Measurements from ENCODE around the gene SETX. TPM values are rescaled to one million over a fixed set of nuclear protein-coding genes. Genes with fewer than 3 reads are reported as not detected.

SETX gene
- total RNA-seq, 3 donors from 2014 or later: 56.2 to 83.6 (median 80.3) TPM

GRCh38 chr9:132268725-132269352 is 85.9 kb downstream of the SETX start:
- intact Hi-C loops (cut with DNase I; ENCODE audit: low total_unique reads): no loop called here
- DNase-seq (ENCODE audit: low spot score in 2 of 2): peak in 1 of 2 donors; percentile 38
- no peaks in the 10 kb centered on the region for H3K27me3 ChIP-seq
- H3K9me3 ChIP-seq: no peaks in the 10 kb centered on the region
- H3K4me3 ChIP-seq: no peak overlapping the region
- peaks cover 8% of the 10 kb centered on the region for H3K36me3 ChIP-seq
- no peaks in the 10 kb centered on the region for H3K4me1 ChIP-seq
- TF ChIP-seq POLR2AphosphoS5 (IDR thresholded peaks at IDR 0.05): no peak
- TF ChIP-seq CTCF (IDR thresholded peaks at IDR 0.05): peak; percentile 74 to 77 (median 74)
- TF ChIP-seq POLR2A (IDR thresholded peaks at IDR 0.05): no peak
- no peak overlapping the region for H3K27ac ChIP-seq

- Histone ChIP-seq H3K9me3 (no peaks in the 10 kb centered on the region), H3K4me3 (no peak overlapping the region), H3K27ac (no peak overlapping the region), H3K36me3 (peaks cover 10% of the 10 kb centered on the region), H3K4me1 (no peaks in the 10 kb centered on the region), H3K27me3 (no peaks in the 10 kb centered on the region)
- no peak for DNase-seq (ENCODE audit: low spot score in 2 of 2)
- intact Hi-C loops (cut with DNase I; ENCODE audit: low total_unique reads): no loop called here
- TF ChIP-seq CTCF (IDR thresholded peaks at IDR 0.05) (no peak), POLR2A (IDR thresholded peaks at IDR 0.05) (no peak), POLR2AphosphoS5 (IDR thresholded peaks at IDR 0.05) (no peak)
Measured at GRCh38 chr9:132267660-132268059, 87.1 kb downstream of the SETX start.

GRCh38 chr9:132266017-132266416 is 88.8 kb downstream of the SETX start:
- Histone ChIP-seq H3K4me1 (no peaks in the 10 kb centered on the region), H3K27ac (no peak overlapping the region), H3K4me3 (no peak overlapping the region), H3K9me3 (no peaks in the 10 kb centered on the region), H3K36me3 (peaks cover 10% of the 10 kb centered on the region), H3K27me3 (no peaks in the 10 kb centered on the region)
- no peak for DNase-seq (ENCODE audit: low spot score in 2 of 2)
- intact Hi-C loops (cut with DNase I; ENCODE audit: low total_unique reads): no loop called here
- TF ChIP-seq CTCF (IDR thresholded peaks at IDR 0.05): no peak
- TF ChIP-seq POLR2AphosphoS5 (IDR thresholded peaks at IDR 0.05): no peak
- no peak for TF ChIP-seq POLR2A (IDR thresholded peaks at IDR 0.05)

GRCh38 chr9:132260846-132261245 is 93.9 kb downstream of the SETX start:
- no peaks in the 10 kb centered on the region for H3K9me3 ChIP-seq
- intact Hi-C loops (cut with DNase I; ENCODE audit: low total_unique reads): no loop called here
- DNase-seq (ENCODE audit: low spot score in 2 of 2): no peak
- no peaks in the 10 kb centered on the region for H3K27me3 ChIP-seq
- H3K27ac ChIP-seq: no peak overlapping the region
- TF ChIP-seq POLR2AphosphoS5 (IDR thresholded peaks at IDR 0.05) (no peak), POLR2A (IDR thresholded peaks at IDR 0.05) (no peak), CTCF (IDR thresholded peaks at IDR 0.05) (no peak)
- peaks cover 10% of the 10 kb centered on the region for H3K36me3 ChIP-seq
- no peak overlapping the region for H3K4me3 ChIP-seq
- no peaks in the 10 kb centered on the region for H3K4me1 ChIP-seq

GRCh38 chr9:132250324-132251262 is 104.2 kb downstream of the SETX start:
- no peak for TF ChIP-seq POLR2A (IDR thresholded peaks at IDR 0.05)
- no peak for TF ChIP-seq CTCF (IDR thresholded peaks at IDR 0.05)
- no peak for TF ChIP-seq POLR2AphosphoS5 (IDR thresholded peaks at IDR 0.05)
- H3K36me3 ChIP-seq: no peaks in the 10 kb centered on the region
- no peak overlapping the region for H3K27ac ChIP-seq
- peak in 1 of 2 donors; percentile 28 for DNase-seq (ENCODE audit: low spot score in 2 of 2)
- intact Hi-C loops (cut with DNase I; ENCODE audit: low total_unique reads): no loop called here
- peaks cover 0 to 19% of the 10 kb centered on the region in 2 donors for H3K27me3 ChIP-seq
- no peak overlapping the region for H3K4me3 ChIP-seq
- peaks cover 0 to 9% of the 10 kb centered on the region in 2 donors for H3K9me3 ChIP-seq
- H3K4me1 ChIP-seq: no peaks in the 10 kb centered on the region

Data from breast epithelium (tissue), 4 donors.